Esophagus squamous epithelium (tissue), 4 donors: Measurements from ENCODE around the gene ISCA2.

ENCODE experiments used
- POLR2A ChIP-seq, 4 donors: fragments of 450-650 bp; IDR thresholded peaks; one replicate each; pipeline ENCODE4 v1.6.1; 2017; ENCODE audit warnings: antibody characterized with exemption in 4 of 4, mild to moderate bottlenecking in 4 of 4, moderate library complexity in 3 of 4
- TF ChIP-seq, protein P1 (sequence below), 6 experiments: fragments of 450-650 bp in 4 of 6; fragments of 200-600 bp in 2 of 6; sonication (generic) in 2 of 6; IDR thresholded peaks; one replicate each; pipeline ENCODE4 v1.5.1; 2016 to 2019; ENCODE audit warnings: antibody characterized with exemption in 6 of 6, mild to moderate bottlenecking in 4 of 6, moderate library complexity in 4 of 6

- TF ChIP-seq, protein P1, sequence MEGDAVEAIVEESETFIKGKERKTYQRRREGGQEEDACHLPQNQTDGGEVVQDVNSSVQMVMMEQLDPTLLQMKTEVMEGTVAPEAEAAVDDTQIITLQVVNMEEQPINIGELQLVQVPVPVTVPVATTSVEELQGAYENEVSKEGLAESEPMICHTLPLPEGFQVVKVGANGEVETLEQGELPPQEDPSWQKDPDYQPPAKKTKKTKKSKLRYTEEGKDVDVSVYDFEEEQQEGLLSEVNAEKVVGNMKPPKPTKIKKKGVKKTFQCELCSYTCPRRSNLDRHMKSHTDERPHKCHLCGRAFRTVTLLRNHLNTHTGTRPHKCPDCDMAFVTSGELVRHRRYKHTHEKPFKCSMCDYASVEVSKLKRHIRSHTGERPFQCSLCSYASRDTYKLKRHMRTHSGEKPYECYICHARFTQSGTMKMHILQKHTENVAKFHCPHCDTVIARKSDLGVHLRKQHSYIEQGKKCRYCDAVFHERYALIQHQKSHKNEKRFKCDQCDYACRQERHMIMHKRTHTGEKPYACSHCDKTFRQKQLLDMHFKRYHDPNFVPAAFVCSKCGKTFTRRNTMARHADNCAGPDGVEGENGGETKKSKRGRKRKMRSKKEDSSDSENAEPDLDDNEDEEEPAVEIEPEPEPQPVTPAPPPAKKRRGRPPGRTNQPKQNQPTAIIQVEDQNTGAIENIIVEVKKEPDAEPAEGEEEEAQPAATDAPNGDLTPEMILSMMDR (IDR thresholded peaks at IDR 0.05) = no peak
- TF ChIP-seq POLR2A (IDR thresholded peaks at IDR 0.05) = no peak
Observed at GRCh38 chr14:74457565-74457895, 36.0 kb upstream of the ISCA2 start.
